Germinal center (tissue), 1 donor: ENCODE measurements around the gene POLR1D.

Source experiments
- DNase-seq: peaks from one replicate; pipeline ENCODE4 v3.0.0; 2012; ENCODE audit warnings: mixed read lengths, low spot score

The POLR1D gene

GRCh38 chr13:27621366-27622101 is at the start of gene POLR1D:
Gene POLR1D, plus strand, starts transcription at chr13:27621892. Its CDS starts 92 bp downstream, at chr13:27621984.
- peak; percentile 94 for DNase-seq

- no peak for DNase-seq
Measured at GRCh38 chr13:27572234-27572901, 49.3 kb upstream of the POLR1D start.

GRCh38 chr13:27573265-27573664 is 48.4 kb upstream of the POLR1D start:
- no peak for DNase-seq

- no peak for DNase-seq
Measured at GRCh38 chr13:27574661-27575060, 47.0 kb upstream of the POLR1D start.

GRCh38 chr13:27578121-27579030 is 43.3 kb upstream of the POLR1D start:
- DNase-seq = no peak

GRCh38 chr13:27583645-27584044 is 38.0 kb upstream of the POLR1D start:
- DNase-seq = no peak

GRCh38 chr13:27587095-27587746 is 34.5 kb upstream of the POLR1D start:
- DNase-seq = no peak

- no peak for DNase-seq
Measured at GRCh38 chr13:27588405-27588804, 33.3 kb upstream of the POLR1D start.

GRCh38 chr13:27592865-27593264 is 28.8 kb upstream of the POLR1D start:
- peak; percentile 13 for DNase-seq

GRCh38 chr13:27593267-27593666 is 28.4 kb upstream of the POLR1D start:
- DNase-seq = no peak

GRCh38 chr13:27595055-27595811 is 26.5 kb upstream of the POLR1D start:
- DNase-seq = no peak

- DNase-seq = no peak
Measured at GRCh38 chr13:27599096-27599495, 22.6 kb upstream of the POLR1D start.

- no peak for DNase-seq
Measured at GRCh38 chr13:27599845-27600553, 21.7 kb upstream of the POLR1D start.

GRCh38 chr13:27600711-27601110 is 21.0 kb upstream of the POLR1D start:
- DNase-seq = no peak

GRCh38 chr13:27601208-27601607 is 20.5 kb upstream of the POLR1D start:
- DNase-seq = no peak

- DNase-seq = no peak
Measured at GRCh38 chr13:27601803-27602202, 19.9 kb upstream of the POLR1D start.

GRCh38 chr13:27605099-27605498 is 16.6 kb upstream of the POLR1D start:
- DNase-seq = no peak

- no peak for DNase-seq
Measured at GRCh38 chr13:27605610-27606200, 16.0 kb upstream of the POLR1D start.

- DNase-seq = no peak
Measured at GRCh38 chr13:27607125-27607524, 14.6 kb upstream of the POLR1D start.

- DNase-seq = no peak
Measured at GRCh38 chr13:27613628-27614027, 8.1 kb upstream of the POLR1D start.
